Inflammatory macrophage (primary cell): ENCODE measurements around the gene SURF6.
"Not testable (repeated sequence)": the region's sequence is repeated elsewhere in the genome, so short reads cannot be mapped to it uniquely, and the experiment has no call there.

Source experiments
- DNase-seq, 2 donors: peaks; one replicate each; pipeline ENCODE4 v3.0.0-alpha.2; 2020 to 2022

Gene SURF6

DNA sequence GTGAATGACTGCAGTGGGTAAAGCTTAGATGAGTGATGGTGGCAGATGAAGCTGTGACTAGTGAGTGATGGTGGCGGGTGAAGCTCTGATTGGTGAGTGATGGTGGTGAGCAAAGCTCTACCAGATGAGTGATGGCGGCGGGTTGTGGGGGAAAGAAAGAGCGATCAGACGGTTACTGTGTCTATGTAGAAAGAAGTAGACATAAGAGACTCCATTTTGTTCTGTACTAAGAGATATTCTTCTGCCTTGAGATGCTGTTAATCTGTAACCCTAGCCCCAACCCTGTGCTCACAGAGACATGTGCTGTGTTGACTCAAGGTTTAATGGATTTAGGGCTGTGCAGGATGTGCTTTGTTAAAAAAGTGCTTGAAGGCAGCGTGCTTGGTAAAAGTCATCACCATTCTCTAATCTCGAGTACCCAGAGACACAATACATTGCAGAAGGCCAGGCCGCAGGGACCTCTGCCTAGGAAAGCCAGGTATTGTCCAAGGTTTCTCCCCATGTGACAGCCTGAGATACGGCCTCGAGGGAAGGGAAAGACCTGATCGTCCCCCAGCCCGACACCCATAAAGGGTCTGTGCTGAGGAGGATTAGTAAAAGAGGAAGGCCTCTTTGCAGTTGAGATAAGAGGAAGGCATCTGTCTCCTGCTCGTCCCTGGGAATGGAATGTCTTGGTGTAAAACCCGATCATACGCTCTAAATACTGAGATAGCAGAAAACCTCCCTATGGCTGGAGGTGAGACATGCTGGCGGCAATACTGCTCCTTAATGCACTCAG lies 52.5 kb downstream of the SURF6 start:
- not testable (repeated sequence) for DNase-seq

DNA sequence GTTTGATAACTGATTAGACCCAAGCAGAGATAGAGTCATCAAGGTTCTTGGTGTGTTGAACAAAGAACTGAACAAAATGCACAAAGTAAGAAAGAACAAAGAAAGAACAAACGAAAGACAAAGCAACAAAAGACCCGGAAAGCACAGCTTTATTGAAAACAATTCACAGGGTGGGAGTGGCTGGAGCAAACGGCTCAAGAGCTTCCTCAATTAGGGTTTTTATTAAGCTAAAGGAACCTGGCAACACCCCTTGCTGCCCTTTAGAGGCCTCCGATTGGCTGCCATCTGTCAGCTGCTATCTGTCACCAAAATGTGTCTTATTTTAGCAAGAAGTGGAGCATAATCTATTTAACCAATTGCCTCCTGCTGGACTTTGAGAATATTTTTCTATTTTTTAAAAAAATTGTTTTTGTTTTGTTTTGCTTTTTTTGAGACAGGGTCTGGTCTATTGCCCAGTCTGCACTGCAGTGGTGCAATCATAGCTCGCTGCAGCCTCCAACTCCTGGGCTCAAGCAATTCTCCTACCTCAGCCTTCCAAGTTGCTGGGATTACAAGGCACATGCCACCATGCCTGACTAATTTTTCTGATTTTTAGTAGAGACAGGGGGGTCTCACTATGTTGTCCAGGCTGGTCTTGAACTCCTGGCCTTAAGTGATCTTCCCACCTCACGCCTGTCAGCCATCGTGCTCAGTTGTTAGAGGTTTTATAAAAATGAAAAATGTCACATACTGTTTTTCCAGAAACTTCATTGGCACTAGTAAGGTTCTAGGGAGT lies 53.3 kb downstream of the SURF6 start:
- peak; percentile 9 to 66 for DNase-seq

DNA sequence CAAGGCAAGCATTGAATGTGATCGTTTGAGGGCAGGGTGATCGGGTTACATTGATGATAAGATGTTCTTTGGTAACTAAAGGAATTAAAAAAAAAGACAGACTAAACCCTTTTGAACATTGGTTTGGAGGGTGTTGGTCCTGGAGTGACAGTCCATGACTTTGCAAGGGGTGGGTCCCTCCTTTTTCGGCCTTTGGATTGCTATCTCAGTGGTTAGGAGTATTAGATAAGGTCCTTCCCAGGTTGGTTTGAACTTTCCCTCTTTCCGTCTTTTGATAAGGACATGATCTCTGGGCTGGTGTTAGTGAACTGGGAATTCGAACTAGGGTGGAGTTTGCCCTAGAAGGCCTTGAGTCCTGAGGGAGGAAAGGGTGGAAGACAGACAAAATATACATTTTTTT lies 55.6 kb downstream of the SURF6 start:
- DNase-seq = no peak
